ENCODE measurements around the gene NDUFB11. TPM values are rescaled to one million over a fixed set of nuclear protein-coding genes. Genes with fewer than 3 reads are reported as not detected.
A peak's percentile ranks its signal among the peaks of the same experiment; 100 is the strongest.

NDUFB11 gene
- polyA plus RNA-seq, 1 experiment = 46.8 TPM

- DNase-seq (ENCODE audit: low read depth) = peak; percentile 54
- peaks cover 3% of the 10 kb centered on the region; the same call in 1 of the 2 replicates for H3K36me3 ChIP-seq (ENCODE audit: control insufficient read depth, insufficient read depth, low read length)
- peak overlapping the region; percentile 56 for H3K4me3 ChIP-seq (ENCODE audit: low read depth, low read length)
- TF ChIP-seq CTCF (IDR thresholded peaks at IDR 0.05; ENCODE audit: insufficient read depth, low read depth, low read length) = no peak
- no peaks in the 10 kb centered on the region for H3K27me3 ChIP-seq (ENCODE audit: control insufficient read depth, insufficient read depth, low read length)
- ChIA-PET POLR2A (interaction anchor here (0.6 kb wide), 2 partner anchors 87 to 335 kb away, joined by 3 read pairs; no protein-coding TSS in a partner anchor), CTCF (interaction anchor here (0.9 to 4.0 kb wide), 6 partner anchors 10 to 333 kb away, joined by 3 to 26 read pairs (median 3); no protein-coding TSS in a partner anchor)
Measured at GRCh38 chrX:47190445-47191269, 46.2 kb upstream of the NDUFB11 start.

GRCh38 chrX:47189906-47190305 lies 45.4 kb upstream of the NDUFB11 start:
- no peak overlapping the region for H3K4me3 ChIP-seq (ENCODE audit: low read depth, low read length)
- DNase-seq (ENCODE audit: low read depth) = no peak
- H3K36me3 ChIP-seq (ENCODE audit: control insufficient read depth, insufficient read depth, low read length) = peaks cover 5% of the 10 kb centered on the region
- no peaks in the 10 kb centered on the region for H3K27me3 ChIP-seq (ENCODE audit: control insufficient read depth, insufficient read depth, low read length)
- POLR2A ChIA-PET = interaction anchor here (0.6 kb wide), 1 partner anchor 336 kb away, joined by 3 read pairs; no protein-coding TSS in a partner anchor
- CTCF ChIA-PET = interaction anchor here (1.4 to 4.0 kb wide), 2 partner anchors 11 to 195 kb away, joined by 5 to 26 read pairs; no protein-coding TSS in a partner anchor
- TF ChIP-seq CTCF (IDR thresholded peaks at IDR 0.05; ENCODE audit: insufficient read depth, low read depth, low read length) = no peak

- TF ChIP-seq CTCF (IDR thresholded peaks at IDR 0.05; ENCODE audit: insufficient read depth, low read depth, low read length) = no peak
- Histone ChIP-seq H3K27me3 (ENCODE audit: control insufficient read depth, insufficient read depth, low read length) (no peaks in the 10 kb centered on the region), H3K36me3 (ENCODE audit: control insufficient read depth, insufficient read depth, low read length) (peaks cover 8% of the 10 kb centered on the region), H3K4me3 (ENCODE audit: low read depth, low read length) (no peak overlapping the region)
- POLR2A ChIA-PET = no interaction called here
- no peak for DNase-seq (ENCODE audit: low read depth)
- CTCF ChIA-PET = no interaction called here
Measured at GRCh38 chrX:47187106-47187677, 42.7 kb upstream of the NDUFB11 start.

GRCh38 chrX:47186096-47186740 lies 41.7 kb upstream of the NDUFB11 start:
- DNase-seq (ENCODE audit: low read depth) = no peak
- Histone ChIP-seq H3K4me3 (ENCODE audit: low read depth, low read length) (no peak overlapping the region), H3K36me3 (ENCODE audit: control insufficient read depth, insufficient read depth, low read length) (peaks cover 11% of the 10 kb centered on the region), H3K27me3 (ENCODE audit: control insufficient read depth, insufficient read depth, low read length) (no peaks in the 10 kb centered on the region)
- no peak for TF ChIP-seq CTCF (IDR thresholded peaks at IDR 0.05; ENCODE audit: insufficient read depth, low read depth, low read length)
- ChIA-PET POLR2A (no interaction called here), CTCF (interaction anchor here (1.6 kb wide), 1 partner anchor 199 kb away, joined by 3 read pairs; no protein-coding TSS in a partner anchor)

- POLR2A ChIA-PET = no interaction called here
- Histone ChIP-seq H3K4me3 (ENCODE audit: low read depth, low read length) (no peak overlapping the region), H3K27me3 (ENCODE audit: control insufficient read depth, insufficient read depth, low read length) (no peaks in the 10 kb centered on the region), H3K36me3 (ENCODE audit: control insufficient read depth, insufficient read depth, low read length) (peaks cover 11% of the 10 kb centered on the region)
- CTCF ChIA-PET = interaction anchor here (1.6 kb wide), 1 partner anchor 200 kb away, joined by 3 read pairs; no protein-coding TSS in a partner anchor
- DNase-seq (ENCODE audit: low read depth) = no peak
- TF ChIP-seq CTCF (IDR thresholded peaks at IDR 0.05; ENCODE audit: insufficient read depth, low read depth, low read length) = no peak
Measured at GRCh38 chrX:47185241-47185640, 40.7 kb upstream of the NDUFB11 start.

Measured in BJ (cell line).